Fibroblast of gingiva (primary cell): ENCODE data around the gene KRTAP4-7.
A peak's percentile ranks its signal among the peaks of the same experiment; 100 is the strongest.
"Not testable (repeated sequence)": the region's sequence is repeated elsewhere in the genome, so short reads cannot be mapped to it uniquely, and the experiment has no call there.

Experiments used
- DNase-seq: peaks from one replicate; pipeline ENCODE4 v3.0.0-alpha.2; 2011; ENCODE audit warnings: low read depth

KRTAP4-7 gene

GRCh38 chr17:41084100-41084856 is at the start of gene KRTAP4-7:
TSS of gene KRTAP4-7 (plus strand) at chr17:41084150. CDS start at chr17:41084207, 57 bp downstream.
- not testable (repeated sequence) for DNase-seq

- not testable (repeated sequence) for DNase-seq
Measured at GRCh38 chr17:41034346-41034935, 49.5 kb upstream of the KRTAP4-7 start, which contains the start of gene KRTAP1-3. TSS of gene KRTAP1-3 (minus strand) at chr17:41034874. CDS start at chr17:41034821, 53 bp downstream.

GRCh38 chr17:41037853-41038350 is 46.0 kb upstream of the KRTAP4-7 start:
- DNase-seq, result no peak

GRCh38 chr17:41040783-41041571 is 43.0 kb upstream of the KRTAP4-7 start, which contains the start of gene KRTAP1-1:
TSS of gene KRTAP1-1 (minus strand) at chr17:41041450. CDS start at chr17:41041397, 53 bp downstream.
- DNase-seq, result peak; percentile 10

GRCh38 chr17:41042953-41043352 is 41.0 kb upstream of the KRTAP4-7 start:
- no peak for DNase-seq

- not testable (repeated sequence) for DNase-seq
Measured at GRCh38 chr17:41046735-41047465, 37.0 kb upstream of the KRTAP4-7 start, which contains the start of gene KRTAP2-1. TSS of gene KRTAP2-1 (minus strand) at chr17:41047316. CDS start at chr17:41047267, 49 bp downstream.

- DNase-seq, result peak; percentile 41
Measured at GRCh38 chr17:41048441-41048840, 35.5 kb upstream of the KRTAP4-7 start.

- DNase-seq, result peak; percentile 31
Measured at GRCh38 chr17:41049110-41049509, 34.8 kb upstream of the KRTAP4-7 start.

- DNase-seq, result no peak
Measured at GRCh38 chr17:41052566-41052965, 31.4 kb upstream of the KRTAP4-7 start.

GRCh38 chr17:41054025-41054424 is 29.9 kb upstream of the KRTAP4-7 start:
- DNase-seq, result no peak

GRCh38 chr17:41054556-41054955 is 29.4 kb upstream of the KRTAP4-7 start:
- not testable (repeated sequence) for DNase-seq

- DNase-seq, result not testable (repeated sequence)
Measured at GRCh38 chr17:41055130-41055529, 28.8 kb upstream of the KRTAP4-7 start, which contains the start of gene KRTAP2-2. TSS of gene KRTAP2-2 (minus strand) at chr17:41055230. CDS start at chr17:41055211, 19 bp downstream.

- no peak for DNase-seq
Measured at GRCh38 chr17:41057547-41057946, 26.4 kb upstream of the KRTAP4-7 start.

- no peak for DNase-seq
Measured at GRCh38 chr17:41058741-41059140, 25.2 kb upstream of the KRTAP4-7 start.

GRCh38 chr17:41059276-41060051 is 24.5 kb upstream of the KRTAP4-7 start:
- peak; percentile 83 for DNase-seq

GRCh38 chr17:41060052-41060604 is 23.8 kb upstream of the KRTAP4-7 start, which contains the start of gene KRTAP2-3:
TSS of gene KRTAP2-3 (minus strand) at chr17:41060114. CDS start at chr17:41060050, 64 bp downstream.
- peak; percentile 90 for DNase-seq

GRCh38 chr17:41061964-41062363 is 22.0 kb upstream of the KRTAP4-7 start:
- DNase-seq, result peak; percentile 92

GRCh38 chr17:41063449-41063848 is 20.5 kb upstream of the KRTAP4-7 start:
- no peak for DNase-seq

- DNase-seq, result no peak
Measured at GRCh38 chr17:41064301-41064700, 19.6 kb upstream of the KRTAP4-7 start.
